BE2C (cell line): ENCODE measurements around the gene ASCL4.
A peak's percentile ranks its signal among the peaks of the same experiment; 100 is the strongest.

Experiments
- DNase-seq: peaks from one replicate; pipeline ENCODE4 v3.0.0-alpha.2; 2020
- H3K27me3 ChIP-seq: fragments of 250-450 bp; sonication (Bioruptor Pico); 2 replicates; pipeline ENCODE4 v1.5.1; 2020; ENCODE audit warnings: mild to moderate bottlenecking
- H3K36me3 ChIP-seq: fragments of 250-450 bp; sonication (Bioruptor Pico); 2 replicates; pipeline ENCODE4 v1.5.1; 2020; ENCODE audit warnings: mild to moderate bottlenecking
- H3K4me1 ChIP-seq: fragments of 250-450 bp; sonication (Bioruptor Pico); 2 replicates; pipeline ENCODE4 v1.5.1; 2020
- H3K4me3 ChIP-seq: 2 replicates; pipeline ENCODE4 v1.5.1; 2011; ENCODE audit warnings: low read depth, low read length
- H3K9me3 ChIP-seq: fragments of 250-450 bp; sonication (Bioruptor Pico); 2 replicates; pipeline ENCODE4 v1.5.1; 2020
- TF ChIP-seq, protein P1 (sequence below): IDR thresholded peaks from 2 replicates; pipeline ENCODE4 v1.5.1; 2012; ENCODE audit warnings: mild to moderate bottlenecking, low read depth, low read length

Gene ASCL4

DNA sequence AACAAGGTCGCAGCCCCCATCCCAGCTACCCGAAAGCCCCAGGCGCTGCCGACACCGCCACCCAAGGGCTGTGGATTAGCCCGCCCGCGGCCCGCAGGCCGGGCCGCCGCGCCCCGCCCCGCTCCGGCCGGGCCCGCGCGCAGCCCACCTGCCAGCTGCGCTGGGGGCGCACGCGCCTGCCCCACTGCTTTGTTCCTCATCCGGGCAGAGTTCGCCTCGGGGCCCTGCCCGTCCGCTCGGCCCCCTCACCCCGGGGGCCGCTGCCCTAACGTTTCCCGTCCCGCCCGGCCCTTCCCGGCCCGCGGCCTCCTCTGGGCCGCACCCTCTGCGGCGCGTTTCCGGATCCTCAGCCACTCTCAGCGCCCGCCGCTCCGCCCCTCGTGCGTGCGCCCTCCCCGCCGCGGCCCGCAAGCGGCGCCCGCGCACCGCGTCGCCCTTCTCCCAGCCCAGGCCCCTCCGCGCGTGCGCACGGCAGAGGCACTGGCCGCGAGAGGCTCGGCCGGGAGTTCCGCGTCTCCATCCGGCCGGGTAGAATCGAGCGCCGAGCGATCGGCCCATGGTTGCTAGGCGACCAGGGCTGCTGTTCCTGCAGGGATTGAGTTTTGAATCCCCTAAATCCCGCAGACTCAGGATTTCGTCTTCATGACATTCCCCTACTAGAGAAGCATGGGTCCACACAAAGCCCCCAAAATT is 13.5 kb upstream of the ASCL4 start, which contains the start of gene PRDM4:
TSS of gene PRDM4 (minus strand) at position 329 of the 693 bp plus-strand sequence. CDS start 622 bp downstream, outside the sequence.
- no peaks in the 10 kb centered on the region for H3K27me3 ChIP-seq
- no peaks in the 10 kb centered on the region; the same call in 1 of the 2 replicates for H3K4me1 ChIP-seq
- TF ChIP-seq, protein P1, sequence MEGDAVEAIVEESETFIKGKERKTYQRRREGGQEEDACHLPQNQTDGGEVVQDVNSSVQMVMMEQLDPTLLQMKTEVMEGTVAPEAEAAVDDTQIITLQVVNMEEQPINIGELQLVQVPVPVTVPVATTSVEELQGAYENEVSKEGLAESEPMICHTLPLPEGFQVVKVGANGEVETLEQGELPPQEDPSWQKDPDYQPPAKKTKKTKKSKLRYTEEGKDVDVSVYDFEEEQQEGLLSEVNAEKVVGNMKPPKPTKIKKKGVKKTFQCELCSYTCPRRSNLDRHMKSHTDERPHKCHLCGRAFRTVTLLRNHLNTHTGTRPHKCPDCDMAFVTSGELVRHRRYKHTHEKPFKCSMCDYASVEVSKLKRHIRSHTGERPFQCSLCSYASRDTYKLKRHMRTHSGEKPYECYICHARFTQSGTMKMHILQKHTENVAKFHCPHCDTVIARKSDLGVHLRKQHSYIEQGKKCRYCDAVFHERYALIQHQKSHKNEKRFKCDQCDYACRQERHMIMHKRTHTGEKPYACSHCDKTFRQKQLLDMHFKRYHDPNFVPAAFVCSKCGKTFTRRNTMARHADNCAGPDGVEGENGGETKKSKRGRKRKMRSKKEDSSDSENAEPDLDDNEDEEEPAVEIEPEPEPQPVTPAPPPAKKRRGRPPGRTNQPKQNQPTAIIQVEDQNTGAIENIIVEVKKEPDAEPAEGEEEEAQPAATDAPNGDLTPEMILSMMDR = no peak
- no peaks in the 10 kb centered on the region for H3K9me3 ChIP-seq
- peak within 1 kb of the TSS; percentile 90 for H3K4me3 ChIP-seq
- DNase-seq = peak; percentile 96
- H3K36me3 ChIP-seq = peaks cover 20% of the 10 kb centered on the region

GRCh38 chr12:107761502-107761904 is 13.0 kb upstream of the ASCL4 start:
- Histone ChIP-seq H3K4me1 (no peaks in the 10 kb centered on the region; the same call in 1 of the 2 replicates), H3K9me3 (no peaks in the 10 kb centered on the region), H3K4me3 (peak overlapping the region; percentile 90), H3K27me3 (no peaks in the 10 kb centered on the region), H3K36me3 (peaks cover 17% of the 10 kb centered on the region)
- TF ChIP-seq, protein P1 = no peak
- DNase-seq = no peak

- peaks cover 4% of the 10 kb centered on the region for H3K27me3 ChIP-seq
- DNase-seq = no peak
- TF ChIP-seq, protein P1 = no peak
- no peak overlapping the region for H3K4me3 ChIP-seq
- no peaks in the 10 kb centered on the region; the same call in 1 of the 2 replicates for H3K4me1 ChIP-seq
- peaks cover 6% of the 10 kb centered on the region; the same call in 1 of the 2 replicates for H3K36me3 ChIP-seq
- H3K9me3 ChIP-seq = no peaks in the 10 kb centered on the region
These were observed 11.6 kb upstream of the ASCL4 start for GRCh38 chr12:107762874-107763273.

DNA sequence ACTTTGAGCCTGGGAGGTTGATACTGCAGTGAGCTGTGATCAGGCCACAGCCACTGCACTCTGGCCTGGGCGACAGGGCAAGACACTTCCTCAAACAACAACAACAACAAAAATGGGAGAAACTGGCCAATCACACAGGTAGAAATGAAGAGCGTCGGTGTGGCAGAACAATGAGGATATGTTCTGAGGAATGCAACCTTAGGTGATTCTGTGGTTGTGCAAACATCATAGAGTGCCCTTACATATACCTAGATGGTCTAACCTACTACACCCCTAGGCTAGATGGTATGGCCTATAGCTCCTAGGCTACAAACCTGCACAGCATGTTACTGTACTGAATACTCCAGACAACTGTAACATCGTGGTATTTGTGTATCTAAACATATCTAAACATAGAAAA is 9.9 kb upstream of the ASCL4 start:
- Histone ChIP-seq H3K36me3 (no peaks in the 10 kb centered on the region), H3K27me3 (peaks cover 9% of the 10 kb centered on the region), H3K9me3 (no peaks in the 10 kb centered on the region), H3K4me3 (no peak overlapping the region), H3K4me1 (no peaks in the 10 kb centered on the region; the same call in 1 of the 2 replicates)
- TF ChIP-seq, protein P1 = no peak
- no peak for DNase-seq

- no peaks in the 10 kb centered on the region for H3K36me3 ChIP-seq
- TF ChIP-seq, protein P1 = no peak
- H3K27me3 ChIP-seq = peaks cover 9% of the 10 kb centered on the region
- H3K9me3 ChIP-seq = no peaks in the 10 kb centered on the region
- no peaks in the 10 kb centered on the region for H3K4me1 ChIP-seq
- no peak for DNase-seq
- no peak overlapping the region for H3K4me3 ChIP-seq
These were observed 9.2 kb upstream of the ASCL4 start for GRCh38 chr12:107765316-107765715.

DNA sequence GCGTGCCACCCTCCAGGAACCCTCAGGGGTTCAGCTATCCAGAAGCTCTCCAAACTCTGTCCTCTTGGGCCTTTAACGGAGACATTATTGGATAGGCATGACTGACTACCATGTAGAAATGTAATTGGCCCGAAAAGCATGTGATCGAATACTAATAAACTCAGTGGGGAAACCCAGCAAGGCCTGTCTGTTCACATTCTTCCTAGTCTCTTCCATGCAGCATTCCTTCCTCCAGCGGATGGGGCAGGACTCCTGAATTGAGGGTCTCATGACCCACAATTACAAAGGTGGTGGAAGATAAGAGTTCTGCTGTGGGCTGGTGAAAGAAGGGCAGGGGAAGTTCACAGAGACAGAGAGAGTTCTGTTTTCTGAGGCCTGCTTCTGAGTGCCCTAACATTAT is 7.0 kb upstream of the ASCL4 start:
- Histone ChIP-seq H3K9me3 (no peaks in the 10 kb centered on the region), H3K4me1 (no peaks in the 10 kb centered on the region), H3K36me3 (no peaks in the 10 kb centered on the region), H3K4me3 (no peak overlapping the region), H3K27me3 (peaks cover 17% of the 10 kb centered on the region)
- no peak for DNase-seq
- TF ChIP-seq, protein P1 = no peak
